ENCODE results near the gene AKR1D1. TPM values are rescaled to one million over a fixed set of nuclear protein-coding genes. Genes with fewer than 3 reads are reported as not detected.

AKR1D1 gene
- total and polyA plus RNA-seq, 2 of the 13 experiments (the other 11 are each of a cell fraction or from before 2014, with no cell fraction given), result 6.9 to 37.0 TPM

DNA sequence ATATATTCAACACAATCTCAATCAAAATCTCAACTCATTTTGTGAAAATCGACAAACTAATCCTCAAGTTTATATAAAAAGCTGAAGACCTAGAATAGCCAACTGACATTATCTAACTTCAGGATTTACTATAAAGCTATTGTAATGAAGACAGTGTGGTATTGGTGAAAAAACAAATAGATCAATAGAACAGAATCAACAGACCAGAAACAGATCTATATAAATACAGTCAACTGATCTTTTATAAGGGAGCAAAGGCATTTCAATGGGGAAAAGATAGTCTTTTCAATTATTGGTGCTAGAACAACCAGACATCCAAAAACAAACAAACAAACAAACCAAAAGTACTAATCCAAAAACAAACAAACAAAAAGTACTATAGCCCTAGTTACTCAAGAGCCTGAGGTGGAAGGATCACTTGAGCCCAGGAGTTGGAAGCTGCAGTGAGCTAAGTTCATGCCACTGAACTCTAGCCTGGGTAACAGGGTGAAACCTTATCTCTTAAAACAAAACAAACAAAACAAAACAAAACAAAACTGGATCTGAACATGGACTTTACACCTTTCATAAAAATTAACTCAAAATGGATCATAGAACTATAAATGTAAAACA, 26.6 kb upstream of the AKR1D1 start (continued):
- TF ChIP-seq ZNF562 (CRISPR knock-in tag; IDR thresholded peaks at IDR 0.05; ENCODE audit: borderline replicate concordance) (no peak), NFKBIZ (CRISPR knock-in tag; IDR thresholded peaks at IDR 0.05) (no peak), MED8 (CRISPR knock-in tag; IDR thresholded peaks at IDR 0.05; ENCODE audit: insufficient replicate concordance) (no peak), ZEB1 (IDR thresholded peaks at IDR 0.05; ENCODE audit: insufficient replicate concordance, low read depth) (no peak), REL (CRISPR knock-in tag; conservative IDR thresholded peaks at IDR 0.05) (no peak), ZNF17 (CRISPR knock-in tag; IDR thresholded peaks at IDR 0.05) (no peak), ZNF431 (CRISPR knock-in tag; IDR thresholded peaks at IDR 0.05; ENCODE audit: borderline replicate concordance, low read depth) (no peak), AHR (CRISPR knock-in tag; IDR thresholded peaks at IDR 0.05) (no peak), TBL1XR1 (IDR thresholded peaks at IDR 0.05; ENCODE audit: borderline replicate concordance, low read length, partially characterized antibody) (peak; percentile 52), ZKSCAN5 (CRISPR knock-in tag; IDR thresholded peaks at IDR 0.05) (no peak), ZNF547 (CRISPR knock-in tag; IDR thresholded peaks at IDR 0.05) (no peak), FOXP1 (IDR thresholded peaks at IDR 0.05) (peak; percentile 96), FOXP1 (CRISPR knock-in tag; IDR thresholded peaks at IDR 0.05) (peak; percentile 97), KAT2B (IDR thresholded peaks at IDR 0.05; ENCODE audit: borderline replicate concordance, low read depth, low read length) (peak; percentile 93), PRMT3 (CRISPR knock-in tag; IDR thresholded peaks at IDR 0.05; ENCODE audit: borderline replicate concordance, low read depth) (no peak)
- TF ChIP-seq, protein P1, sequence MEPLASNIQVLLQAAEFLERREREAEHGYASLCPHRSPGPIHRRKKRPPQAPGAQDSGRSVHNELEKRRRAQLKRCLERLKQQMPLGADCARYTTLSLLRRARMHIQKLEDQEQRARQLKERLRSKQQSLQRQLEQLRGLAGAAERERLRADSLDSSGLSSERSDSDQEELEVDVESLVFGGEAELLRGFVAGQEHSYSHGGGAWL (CRISPR knock-in tag; IDR thresholded peaks at IDR 0.05), result no peak
- TF ChIP-seq, protein P2, sequence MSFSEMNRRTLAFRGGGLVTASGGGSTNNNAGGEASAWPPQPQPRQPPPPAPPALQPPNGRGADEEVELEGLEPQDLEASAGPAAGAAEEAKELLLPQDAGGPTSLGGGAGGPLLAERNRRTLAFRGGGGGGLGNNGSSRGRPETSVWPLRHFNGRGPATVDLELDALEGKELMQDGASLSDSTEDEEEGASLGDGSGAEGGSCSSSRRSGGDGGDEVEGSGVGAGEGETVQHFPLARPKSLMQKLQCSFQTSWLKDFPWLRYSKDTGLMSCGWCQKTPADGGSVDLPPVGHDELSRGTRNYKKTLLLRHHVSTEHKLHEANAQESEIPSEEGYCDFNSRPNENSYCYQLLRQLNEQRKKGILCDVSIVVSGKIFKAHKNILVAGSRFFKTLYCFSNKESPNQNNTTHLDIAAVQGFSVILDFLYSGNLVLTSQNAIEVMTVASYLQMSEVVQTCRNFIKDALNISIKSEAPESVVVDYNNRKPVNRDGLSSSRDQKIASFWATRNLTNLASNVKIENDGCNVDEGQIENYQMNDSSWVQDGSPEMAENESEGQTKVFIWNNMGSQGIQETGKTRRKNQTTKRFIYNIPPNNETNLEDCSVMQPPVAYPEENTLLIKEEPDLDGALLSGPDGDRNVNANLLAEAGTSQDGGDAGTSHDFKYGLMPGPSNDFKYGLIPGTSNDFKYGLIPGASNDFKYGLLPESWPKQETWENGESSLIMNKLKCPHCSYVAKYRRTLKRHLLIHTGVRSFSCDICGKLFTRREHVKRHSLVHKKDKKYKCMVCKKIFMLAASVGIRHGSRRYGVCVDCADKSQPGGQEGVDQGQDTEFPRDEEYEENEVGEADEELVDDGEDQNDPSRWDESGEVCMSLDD (CRISPR knock-in tag; IDR thresholded peaks at IDR 0.05; ENCODE audit: borderline replicate concordance), result no peak
- TF ChIP-seq, protein P3, sequence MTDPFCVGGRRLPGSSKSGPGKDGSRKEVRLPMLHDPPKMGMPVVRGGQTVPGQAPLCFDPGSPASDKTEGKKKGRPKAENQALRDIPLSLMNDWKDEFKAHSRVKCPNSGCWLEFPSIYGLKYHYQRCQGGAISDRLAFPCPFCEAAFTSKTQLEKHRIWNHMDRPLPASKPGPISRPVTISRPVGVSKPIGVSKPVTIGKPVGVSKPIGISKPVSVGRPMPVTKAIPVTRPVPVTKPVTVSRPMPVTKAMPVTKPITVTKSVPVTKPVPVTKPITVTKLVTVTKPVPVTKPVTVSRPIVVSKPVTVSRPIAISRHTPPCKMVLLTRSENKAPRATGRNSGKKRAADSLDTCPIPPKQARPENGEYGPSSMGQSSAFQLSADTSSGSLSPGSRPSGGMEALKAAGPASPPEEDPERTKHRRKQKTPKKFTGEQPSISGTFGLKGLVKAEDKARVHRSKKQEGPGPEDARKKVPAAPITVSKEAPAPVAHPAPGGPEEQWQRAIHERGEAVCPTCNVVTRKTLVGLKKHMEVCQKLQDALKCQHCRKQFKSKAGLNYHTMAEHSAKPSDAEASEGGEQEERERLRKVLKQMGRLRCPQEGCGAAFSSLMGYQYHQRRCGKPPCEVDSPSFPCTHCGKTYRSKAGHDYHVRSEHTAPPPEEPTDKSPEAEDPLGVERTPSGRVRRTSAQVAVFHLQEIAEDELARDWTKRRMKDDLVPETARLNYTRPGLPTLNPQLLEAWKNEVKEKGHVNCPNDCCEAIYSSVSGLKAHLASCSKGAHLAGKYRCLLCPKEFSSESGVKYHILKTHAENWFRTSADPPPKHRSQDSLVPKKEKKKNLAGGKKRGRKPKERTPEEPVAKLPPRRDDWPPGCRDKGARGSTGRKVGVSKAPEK (CRISPR knock-in tag; IDR thresholded peaks at IDR 0.05; ENCODE audit: borderline replicate concordance), result no peak
- TF ChIP-seq, protein P4, sequence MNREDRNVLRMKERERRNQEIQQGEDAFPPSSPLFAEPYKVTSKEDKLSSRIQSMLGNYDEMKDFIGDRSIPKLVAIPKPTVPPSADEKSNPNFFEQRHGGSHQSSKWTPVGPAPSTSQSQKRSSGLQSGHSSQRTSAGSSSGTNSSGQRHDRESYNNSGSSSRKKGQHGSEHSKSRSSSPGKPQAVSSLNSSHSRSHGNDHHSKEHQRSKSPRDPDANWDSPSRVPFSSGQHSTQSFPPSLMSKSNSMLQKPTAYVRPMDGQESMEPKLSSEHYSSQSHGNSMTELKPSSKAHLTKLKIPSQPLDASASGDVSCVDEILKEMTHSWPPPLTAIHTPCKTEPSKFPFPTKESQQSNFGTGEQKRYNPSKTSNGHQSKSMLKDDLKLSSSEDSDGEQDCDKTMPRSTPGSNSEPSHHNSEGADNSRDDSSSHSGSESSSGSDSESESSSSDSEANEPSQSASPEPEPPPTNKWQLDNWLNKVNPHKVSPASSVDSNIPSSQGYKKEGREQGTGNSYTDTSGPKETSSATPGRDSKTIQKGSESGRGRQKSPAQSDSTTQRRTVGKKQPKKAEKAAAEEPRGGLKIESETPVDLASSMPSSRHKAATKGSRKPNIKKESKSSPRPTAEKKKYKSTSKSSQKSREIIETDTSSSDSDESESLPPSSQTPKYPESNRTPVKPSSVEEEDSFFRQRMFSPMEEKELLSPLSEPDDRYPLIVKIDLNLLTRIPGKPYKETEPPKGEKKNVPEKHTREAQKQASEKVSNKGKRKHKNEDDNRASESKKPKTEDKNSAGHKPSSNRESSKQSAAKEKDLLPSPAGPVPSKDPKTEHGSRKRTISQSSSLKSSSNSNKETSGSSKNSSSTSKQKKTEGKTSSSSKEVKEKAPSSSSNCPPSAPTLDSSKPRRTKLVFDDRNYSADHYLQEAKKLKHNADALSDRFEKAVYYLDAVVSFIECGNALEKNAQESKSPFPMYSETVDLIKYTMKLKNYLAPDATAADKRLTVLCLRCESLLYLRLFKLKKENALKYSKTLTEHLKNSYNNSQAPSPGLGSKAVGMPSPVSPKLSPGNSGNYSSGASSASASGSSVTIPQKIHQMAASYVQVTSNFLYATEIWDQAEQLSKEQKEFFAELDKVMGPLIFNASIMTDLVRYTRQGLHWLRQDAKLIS (CRISPR knock-in tag; IDR thresholded peaks at IDR 0.05), result no peak
- TF ChIP-seq, protein P5, sequence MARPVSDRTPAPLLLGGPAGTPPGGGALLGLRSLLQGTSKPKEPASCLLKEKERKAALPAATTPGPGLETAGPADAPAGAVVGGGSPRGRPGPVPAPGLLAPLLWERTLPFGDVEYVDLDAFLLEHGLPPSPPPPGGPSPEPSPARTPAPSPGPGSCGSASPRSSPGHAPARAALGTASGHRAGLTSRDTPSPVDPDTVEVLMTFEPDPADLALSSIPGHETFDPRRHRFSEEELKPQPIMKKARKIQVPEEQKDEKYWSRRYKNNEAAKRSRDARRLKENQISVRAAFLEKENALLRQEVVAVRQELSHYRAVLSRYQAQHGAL (CRISPR knock-in tag; IDR thresholded peaks at IDR 0.05; ENCODE audit: not compliant biosample characterization), result no peak

Measured in HepG2 (cell line).